ENCODE results near the gene ANKFY1. TPM values are rescaled to one million over a fixed set of nuclear protein-coding genes. Genes with fewer than 3 reads are reported as not detected.

ANKFY1 gene
- polyA plus RNA-seq, 1 of the 3 experiments (the other 2 are of a cell fraction), result 29.6 TPM

GRCh38 chr17:4188076-4188475 is 75.7 kb downstream of the ANKFY1 start:
- no peak for DNase-seq
- Histone ChIP-seq H3K9ac (no peak overlapping the region), H2AFZ (ENCODE audit: low read depth) (no peak overlapping the region), H3K27ac (ENCODE audit: low read depth in 2 of 2, low read length in 1 of 2) (no peak overlapping the region), H3K9me2 (no peaks in the 10 kb centered on the region), H3K9me3 (no peaks in the 10 kb centered on the region), H3K4me2 (no peak overlapping the region), H3K4me3 (ENCODE audit: low read depth in 2 of 2, low read length in 1 of 2) (no peak overlapping the region), H4K20me1 (ENCODE audit: insufficient read depth) (no peaks in the 10 kb centered on the region), H3K36me3 (replicated peaks in 1 of 2; ENCODE audit: control insufficient read depth in 1 of 2, insufficient read depth in 2 of 2, low read length in 1 of 2) (peaks cover 26 to 62% of the 10 kb centered on the region in 2 experiments), H3F3A (replicated peaks; ENCODE audit: insufficient read depth) (no peaks in the 10 kb centered on the region), H3K27me3 (ENCODE audit: insufficient read depth) (no peaks in the 10 kb centered on the region), H3K79me2 (ENCODE audit: insufficient read depth) (no peaks in the 10 kb centered on the region), H3K4me1 (ENCODE audit: control insufficient read depth in 1 of 2, insufficient read depth in 2 of 2, low read depth in 1 of 2, low read length in 1 of 2) (no peaks in the 10 kb centered on the region)
- ChIA-PET CTCF (interaction anchor here (1.8 kb wide), 1 partner anchor 12 kb away, joined by 5 read pairs; no protein-coding TSS in a partner anchor), POLR2A (no interaction called here)
- 93% methylated on average over 9 of the region's 9 CpGs for WGBS (ENCODE audit: low lambda C conversion rate)
- no peak for TF ChIP-seq NRF1 (IDR thresholded peaks at IDR 0.05; ENCODE audit: low read depth, low read length)
- TF ChIP-seq ZBTB33 (IDR thresholded peaks at IDR 0.05; ENCODE audit: borderline replicate concordance, low read depth), result no peak
- no peak for TF ChIP-seq EP300 (IDR thresholded peaks at IDR 0.05; ENCODE audit: borderline replicate concordance in 1 of 2, low read depth in 1 of 2, low read length in 1 of 2)
- no peak for TF ChIP-seq FOXJ3 (CRISPR knock-in tag; IDR thresholded peaks at IDR 0.05)
- no peak for TF ChIP-seq RCOR1 (IDR thresholded peaks at IDR 0.05; ENCODE audit: low read length)
- no peak for TF ChIP-seq GABPA (IDR thresholded peaks at IDR 0.05; ENCODE audit: low read depth)
- TF ChIP-seq SMC3 (IDR thresholded peaks at IDR 0.05; ENCODE audit: low read depth, low read length), result no peak
- TF ChIP-seq JUND (IDR thresholded peaks at IDR 0.05), result no peak

- ChIA-PET CTCF (interaction anchor here (1.8 kb wide), 1 partner anchor 13 kb away, joined by 5 read pairs; no protein-coding TSS in a partner anchor), POLR2A (no interaction called here)
- TF ChIP-seq MEF2A (IDR thresholded peaks at IDR 0.05; ENCODE audit: borderline replicate concordance, low read depth), result no peak
- no peak for TF ChIP-seq CTCF (IDR thresholded peaks at IDR 0.05)
- TF ChIP-seq REST (IDR thresholded peaks at IDR 0.05; ENCODE audit: low read depth, low read length), result no peak
- no peak for TF ChIP-seq RCOR1 (IDR thresholded peaks at IDR 0.05; ENCODE audit: low read length)
- TF ChIP-seq FOXJ3 (CRISPR knock-in tag; IDR thresholded peaks at IDR 0.05), result no peak
- no peak for TF ChIP-seq ZBTB33 (IDR thresholded peaks at IDR 0.05; ENCODE audit: borderline replicate concordance, low read depth)
- no peak for TF ChIP-seq FOXM1 (IDR thresholded peaks at IDR 0.05; ENCODE audit: low read depth)
- TF ChIP-seq YY1 (IDR thresholded peaks at IDR 0.05; ENCODE audit: low read depth), result no peak
- no peak for TF ChIP-seq ELF1 (IDR thresholded peaks at IDR 0.05)
- no peak for TF ChIP-seq IRF3 (IDR thresholded peaks at IDR 0.05; ENCODE audit: low read depth, low read length)
- TF ChIP-seq TAF1 (IDR thresholded peaks at IDR 0.05; ENCODE audit: borderline replicate concordance, low read depth, low read length), result no peak
- TF ChIP-seq RFX5 (IDR thresholded peaks at IDR 0.05; ENCODE audit: low read length), result no peak
- TF ChIP-seq SMC3 (IDR thresholded peaks at IDR 0.05; ENCODE audit: low read depth, low read length), result no peak
- DNase-seq, result no peak
- Histone ChIP-seq H3K9ac (no peak overlapping the region), H3K4me2 (no peak overlapping the region), H3K9me3 (no peaks in the 10 kb centered on the region), H3K27ac (ENCODE audit: low read depth in 2 of 2, low read length in 1 of 2) (no peak overlapping the region), H3K9me2 (no peaks in the 10 kb centered on the region), H3F3A (replicated peaks; ENCODE audit: insufficient read depth) (no peaks in the 10 kb centered on the region), H3K27me3 (ENCODE audit: insufficient read depth) (no peaks in the 10 kb centered on the region), H3K4me3 (ENCODE audit: low read depth in 2 of 2, low read length in 1 of 2) (no peak overlapping the region), H3K4me1 (ENCODE audit: control insufficient read depth in 1 of 2, insufficient read depth in 2 of 2, low read depth in 1 of 2, low read length in 1 of 2) (no peaks in the 10 kb centered on the region), H4K20me1 (ENCODE audit: insufficient read depth) (no peaks in the 10 kb centered on the region), H2AFZ (ENCODE audit: low read depth) (no peak overlapping the region), H3K79me2 (ENCODE audit: insufficient read depth) (no peaks in the 10 kb centered on the region), H3K36me3 (replicated peaks in 1 of 2; ENCODE audit: control insufficient read depth in 1 of 2, insufficient read depth in 2 of 2, low read length in 1 of 2) (peaks cover 21 to 65% of the 10 kb centered on the region in 2 experiments)
- WGBS (ENCODE audit: low lambda C conversion rate), result 92% methylated on average over 6 of the region's 6 CpGs
Observed at GRCh38 chr17:4187076-4187475, 76.7 kb downstream of the ANKFY1 start.

Measured in SK-N-SH (cell line).